ENCODE data around the gene CCDC152.
"Not testable (repeated sequence)": the region's sequence is repeated elsewhere in the genome, so short reads cannot be mapped to it uniquely, and the experiment has no call there.

Gene CCDC152

GRCh38 chr5:42816546-42816945 lies 59.9 kb downstream of the CCDC152 start:
- DNase-seq, result not testable (repeated sequence)

GRCh38 chr5:42819745-42820144 lies 63.1 kb downstream of the CCDC152 start:
- no peak for DNase-seq

GRCh38 chr5:42822548-42822947 lies 65.9 kb downstream of the CCDC152 start:
- no peak for DNase-seq

GRCh38 chr5:42824347-42824976 lies 67.8 kb downstream of the CCDC152 start:
- no peak for DNase-seq

GRCh38 chr5:42825422-42826148 lies 69.0 kb downstream of the CCDC152 start:
- DNase-seq, result no peak

- DNase-seq, result no peak
Observed at GRCh38 chr5:42826757-42827515, 70.3 kb downstream of the CCDC152 start.

- no peak for DNase-seq
Observed at GRCh38 chr5:42828671-42829070, 72.1 kb downstream of the CCDC152 start.

GRCh38 chr5:42830924-42831323 lies 74.3 kb downstream of the CCDC152 start:
- no peak for DNase-seq

GRCh38 chr5:42832060-42832459 lies 75.4 kb downstream of the CCDC152 start:
- no peak for DNase-seq

- no peak for DNase-seq
Observed at GRCh38 chr5:42836070-42836769, 79.6 kb downstream of the CCDC152 start.

GRCh38 chr5:42837601-42838000 lies 81.0 kb downstream of the CCDC152 start:
- no peak for DNase-seq

- DNase-seq, result no peak
Observed at GRCh38 chr5:42839196-42839595, 82.6 kb downstream of the CCDC152 start.

GRCh38 chr5:42840269-42840668 lies 83.7 kb downstream of the CCDC152 start:
- DNase-seq, result no peak

GRCh38 chr5:42840842-42841567 lies 84.4 kb downstream of the CCDC152 start:
- no peak for DNase-seq

- no peak for DNase-seq
Observed at GRCh38 chr5:42842921-42843641, 86.5 kb downstream of the CCDC152 start.

- no peak for DNase-seq
Observed at GRCh38 chr5:42843675-42844292, 87.2 kb downstream of the CCDC152 start.

GRCh38 chr5:42844408-42844807 lies 87.8 kb downstream of the CCDC152 start:
- DNase-seq, result not testable (repeated sequence)

GRCh38 chr5:42848545-42848944 lies 91.9 kb downstream of the CCDC152 start:
- no peak for DNase-seq

- no peak for DNase-seq
Observed at GRCh38 chr5:42851481-42851880, 94.9 kb downstream of the CCDC152 start.
